ENCODE results near the gene ACOX3. TPM values are rescaled to one million over a fixed set of nuclear protein-coding genes. Genes with fewer than 3 reads are reported as not detected.

The ACOX3 gene
- polyA plus RNA-seq, 1 of the 3 experiments (the other 2 are of a cell fraction) = 8.4 TPM

DNA sequence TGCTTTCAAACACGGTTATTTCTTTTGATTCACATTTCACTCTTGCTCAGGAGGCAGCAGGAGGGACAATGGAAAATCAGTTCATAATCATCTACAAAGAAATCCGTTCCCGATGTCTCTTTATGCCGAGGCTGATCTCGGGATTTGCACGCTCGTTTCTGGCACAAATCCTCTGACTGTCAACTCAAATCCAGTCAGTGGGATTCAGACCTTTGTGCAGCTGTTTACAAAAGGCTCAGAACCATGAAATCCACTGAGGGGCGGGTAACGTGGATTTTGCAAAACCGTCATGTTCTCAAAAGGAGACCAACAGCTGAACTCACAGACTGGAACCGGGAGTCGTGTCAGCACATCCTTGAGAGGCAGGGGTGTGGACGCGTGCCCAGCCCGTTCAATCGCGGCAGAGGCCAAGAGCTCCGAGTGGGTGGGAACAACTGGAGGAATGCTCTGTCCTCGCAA is 46.4 kb downstream of the ACOX3 start:
- no peaks in the 10 kb centered on the region for H4K20me1 ChIP-seq (ENCODE audit: insufficient read depth)
- POLR2A ChIA-PET = interaction anchor here (0.9 to 1.4 kb wide), 2 partner anchors 8 to 35 kb away, joined by 3 read pairs; no protein-coding TSS in a partner anchor
- H3K27me3 ChIP-seq (ENCODE audit: insufficient read depth) = no peaks in the 10 kb centered on the region
- peak overlapping the region; percentile 50; the same call in 1 of the 2 replicates for H3K4me2 ChIP-seq
- no peak overlapping the region for H2AFZ ChIP-seq (ENCODE audit: low read depth)
- WGBS (ENCODE audit: low lambda C conversion rate) = 56% methylated on average over 17 of the region's 19 CpGs
- peak overlapping the region; percentile 86 to 88 for H3K27ac ChIP-seq (ENCODE audit: low read depth in 2 of 2, low read length in 1 of 2)
- DNase-seq = no peak
- no peaks in the 10 kb centered on the region for H3K9me3 ChIP-seq
- TF ChIP-seq MXI1 (IDR thresholded peaks at IDR 0.05; ENCODE audit: low read depth, low read length) (peak; percentile 5; the same call in 1 of the 2 replicates), TEAD4 (IDR thresholded peaks at IDR 0.05; ENCODE audit: borderline replicate concordance, insufficient read depth) (no peak)
- H3K9ac ChIP-seq = peak overlapping the region; percentile 23; the same call in 1 of the 2 replicates
- no peaks in the 10 kb centered on the region for H3K79me2 ChIP-seq (ENCODE audit: insufficient read depth)
- H3K4me1 ChIP-seq (ENCODE audit: control insufficient read depth in 1 of 2, insufficient read depth in 2 of 2, low read depth in 1 of 2, low read length in 1 of 2) = peaks cover 14 to 44% of the 10 kb centered on the region in 2 experiments
- peaks cover 17 to 23% of the 10 kb centered on the region in 2 experiments for H3K36me3 ChIP-seq (replicated peaks in 1 of 2; ENCODE audit: control insufficient read depth in 1 of 2, insufficient read depth in 2 of 2, low read length in 1 of 2)
- H3K9me2 ChIP-seq = no peaks in the 10 kb centered on the region
- H3K4me3 ChIP-seq (ENCODE audit: low read depth in 2 of 2, low read length in 1 of 2) = no peak overlapping the region
- peaks cover 12% of the 10 kb centered on the region for H3F3A ChIP-seq (replicated peaks; ENCODE audit: insufficient read depth)
- CTCF ChIA-PET = interaction anchor here (0.8 to 6.8 kb wide), 8 partner anchors 9 to 217 kb away, joined by 3 to 41 read pairs (median 6); partner anchors contain the start of gene SH3TC1

DNA sequence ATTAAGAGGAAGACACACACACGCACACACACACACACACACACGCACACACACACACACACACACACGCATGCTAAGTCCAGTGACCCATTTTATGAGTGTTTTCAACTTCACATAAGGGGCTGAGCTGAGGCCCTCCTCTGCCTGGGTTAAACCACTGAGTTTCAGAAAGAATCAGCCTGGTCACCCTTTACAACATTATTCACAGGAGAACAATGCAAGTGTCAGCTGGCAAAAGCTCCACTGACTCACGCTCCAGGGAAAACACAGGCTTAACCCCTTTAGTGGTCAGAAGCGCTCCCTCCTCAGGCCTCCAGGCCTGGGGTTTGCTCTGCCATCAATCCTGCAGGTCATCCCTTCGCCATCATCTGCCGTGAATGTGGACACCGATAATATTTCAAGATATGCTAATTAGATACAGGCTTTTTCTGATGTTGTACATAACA is 46.9 kb downstream of the ACOX3 start:
- no peaks in the 10 kb centered on the region for H3K79me2 ChIP-seq (ENCODE audit: insufficient read depth)
- ChIA-PET CTCF (interaction anchor here (0.7 to 6.8 kb wide), 10 partner anchors 8 to 217 kb away, joined by 3 to 41 read pairs (median 6); partner anchors contain the start of gene SH3TC1), POLR2A (interaction anchor here (0.7 to 1.4 kb wide), 2 partner anchors 35 to 237 kb away, joined by 3 to 6 read pairs; no protein-coding TSS in a partner anchor)
- peaks cover 14 to 44% of the 10 kb centered on the region in 2 experiments for H3K4me1 ChIP-seq (ENCODE audit: control insufficient read depth in 1 of 2, insufficient read depth in 2 of 2, low read depth in 1 of 2, low read length in 1 of 2)
- DNase-seq = peak; percentile 89
- H3K9ac ChIP-seq = peak overlapping the region; percentile 23; the same call in 1 of the 2 replicates
- H2AFZ ChIP-seq (ENCODE audit: low read depth) = no peak overlapping the region
- WGBS (ENCODE audit: low lambda C conversion rate) = 16% methylated on average over 8 of the region's 8 CpGs
- peaks cover 17 to 25% of the 10 kb centered on the region in 2 experiments for H3K36me3 ChIP-seq (replicated peaks in 1 of 2; ENCODE audit: control insufficient read depth in 1 of 2, insufficient read depth in 2 of 2, low read length in 1 of 2)
- peak overlapping the region; percentile 86 to 88 for H3K27ac ChIP-seq (ENCODE audit: low read depth in 2 of 2, low read length in 1 of 2)
- H3K4me3 ChIP-seq (ENCODE audit: low read depth in 2 of 2, low read length in 1 of 2) = no peak overlapping the region
- H3K9me2 ChIP-seq = no peaks in the 10 kb centered on the region
- no peaks in the 10 kb centered on the region for H3K9me3 ChIP-seq
- peaks cover 12% of the 10 kb centered on the region for H3F3A ChIP-seq (replicated peaks; ENCODE audit: insufficient read depth)
- peak overlapping the region; percentile 50; the same call in 1 of the 2 replicates for H3K4me2 ChIP-seq
- H4K20me1 ChIP-seq (ENCODE audit: insufficient read depth) = no peaks in the 10 kb centered on the region
- no peaks in the 10 kb centered on the region for H3K27me3 ChIP-seq (ENCODE audit: insufficient read depth)
- TF ChIP-seq TEAD4 (IDR thresholded peaks at IDR 0.05; ENCODE audit: borderline replicate concordance, insufficient read depth) (peak; percentile 81), FOXJ3 (CRISPR knock-in tag; IDR thresholded peaks at IDR 0.05) (no peak), MXI1 (IDR thresholded peaks at IDR 0.05; ENCODE audit: low read depth, low read length) (peak; percentile 39; the same call in 1 of the 2 replicates), RCOR1 (IDR thresholded peaks at IDR 0.05; ENCODE audit: low read length) (peak; percentile 86), RAD21 (IDR thresholded peaks at IDR 0.05; ENCODE audit: low read length) (no peak), NFIC (IDR thresholded peaks at IDR 0.05; ENCODE audit: borderline replicate concordance) (peak; percentile 89), MEF2A (IDR thresholded peaks at IDR 0.05; ENCODE audit: borderline replicate concordance, low read depth) (no peak), CHD2 (IDR thresholded peaks at IDR 0.05; ENCODE audit: low read length, partially characterized antibody) (peak; percentile 66), TCF12 (IDR thresholded peaks at IDR 0.05) (peak; percentile 91), SIN3A (IDR thresholded peaks at IDR 0.05; ENCODE audit: borderline replicate concordance, low read depth, low read length) (peak; percentile 36; the same call in 1 of the 2 replicates), POLR2AphosphoS5 (IDR thresholded peaks at IDR 0.05; ENCODE audit: low read depth, low read length) (peak; percentile 60; the same call in 1 of the 2 replicates), GATA2 (CRISPR knock-in tag; IDR thresholded peaks at IDR 0.05) (peak; percentile 89), EZH2phosphoT487 (IDR thresholded peaks at IDR 0.05; ENCODE audit: borderline replicate concordance, low read depth) (no peak), FOSL2 (IDR thresholded peaks at IDR 0.05; ENCODE audit: borderline replicate concordance, low read depth) (peak; percentile 98), RXRA (IDR thresholded peaks at IDR 0.05; ENCODE audit: borderline replicate concordance, low read depth) (peak; percentile 83)
- TF ChIP-seq, protein P1, sequence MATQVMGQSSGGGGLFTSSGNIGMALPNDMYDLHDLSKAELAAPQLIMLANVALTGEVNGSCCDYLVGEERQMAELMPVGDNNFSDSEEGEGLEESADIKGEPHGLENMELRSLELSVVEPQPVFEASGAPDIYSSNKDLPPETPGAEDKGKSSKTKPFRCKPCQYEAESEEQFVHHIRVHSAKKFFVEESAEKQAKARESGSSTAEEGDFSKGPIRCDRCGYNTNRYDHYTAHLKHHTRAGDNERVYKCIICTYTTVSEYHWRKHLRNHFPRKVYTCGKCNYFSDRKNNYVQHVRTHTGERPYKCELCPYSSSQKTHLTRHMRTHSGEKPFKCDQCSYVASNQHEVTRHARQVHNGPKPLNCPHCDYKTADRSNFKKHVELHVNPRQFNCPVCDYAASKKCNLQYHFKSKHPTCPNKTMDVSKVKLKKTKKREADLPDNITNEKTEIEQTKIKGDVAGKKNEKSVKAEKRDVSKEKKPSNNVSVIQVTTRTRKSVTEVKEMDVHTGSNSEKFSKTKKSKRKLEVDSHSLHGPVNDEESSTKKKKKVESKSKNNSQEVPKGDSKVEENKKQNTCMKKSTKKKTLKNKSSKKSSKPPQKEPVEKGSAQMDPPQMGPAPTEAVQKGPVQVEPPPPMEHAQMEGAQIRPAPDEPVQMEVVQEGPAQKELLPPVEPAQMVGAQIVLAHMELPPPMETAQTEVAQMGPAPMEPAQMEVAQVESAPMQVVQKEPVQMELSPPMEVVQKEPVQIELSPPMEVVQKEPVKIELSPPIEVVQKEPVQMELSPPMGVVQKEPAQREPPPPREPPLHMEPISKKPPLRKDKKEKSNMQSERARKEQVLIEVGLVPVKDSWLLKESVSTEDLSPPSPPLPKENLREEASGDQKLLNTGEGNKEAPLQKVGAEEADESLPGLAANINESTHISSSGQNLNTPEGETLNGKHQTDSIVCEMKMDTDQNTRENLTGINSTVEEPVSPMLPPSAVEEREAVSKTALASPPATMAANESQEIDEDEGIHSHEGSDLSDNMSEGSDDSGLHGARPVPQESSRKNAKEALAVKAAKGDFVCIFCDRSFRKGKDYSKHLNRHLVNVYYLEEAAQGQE (IDR thresholded peaks at IDR 0.05; ENCODE audit: low read depth, low read length) = 0 out of 2 replicates have a peak, but pooled peaks have one; percentile 24
- TF ChIP-seq, protein P2, sequence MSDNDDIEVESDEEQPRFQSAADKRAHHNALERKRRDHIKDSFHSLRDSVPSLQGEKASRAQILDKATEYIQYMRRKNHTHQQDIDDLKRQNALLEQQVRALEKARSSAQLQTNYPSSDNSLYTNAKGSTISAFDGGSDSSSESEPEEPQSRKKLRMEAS (IDR thresholded peaks at IDR 0.05; ENCODE audit: low read depth) = peak; percentile 72
- TF ChIP-seq, protein P3, sequence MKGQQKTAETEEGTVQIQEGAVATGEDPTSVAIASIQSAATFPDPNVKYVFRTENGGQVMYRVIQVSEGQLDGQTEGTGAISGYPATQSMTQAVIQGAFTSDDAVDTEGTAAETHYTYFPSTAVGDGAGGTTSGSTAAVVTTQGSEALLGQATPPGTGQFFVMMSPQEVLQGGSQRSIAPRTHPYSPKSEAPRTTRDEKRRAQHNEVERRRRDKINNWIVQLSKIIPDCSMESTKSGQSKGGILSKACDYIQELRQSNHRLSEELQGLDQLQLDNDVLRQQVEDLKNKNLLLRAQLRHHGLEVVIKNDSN (IDR thresholded peaks at IDR 0.05; ENCODE audit: borderline replicate concordance, low read depth) = no peak
- TF ChIP-seq, protein P4, sequence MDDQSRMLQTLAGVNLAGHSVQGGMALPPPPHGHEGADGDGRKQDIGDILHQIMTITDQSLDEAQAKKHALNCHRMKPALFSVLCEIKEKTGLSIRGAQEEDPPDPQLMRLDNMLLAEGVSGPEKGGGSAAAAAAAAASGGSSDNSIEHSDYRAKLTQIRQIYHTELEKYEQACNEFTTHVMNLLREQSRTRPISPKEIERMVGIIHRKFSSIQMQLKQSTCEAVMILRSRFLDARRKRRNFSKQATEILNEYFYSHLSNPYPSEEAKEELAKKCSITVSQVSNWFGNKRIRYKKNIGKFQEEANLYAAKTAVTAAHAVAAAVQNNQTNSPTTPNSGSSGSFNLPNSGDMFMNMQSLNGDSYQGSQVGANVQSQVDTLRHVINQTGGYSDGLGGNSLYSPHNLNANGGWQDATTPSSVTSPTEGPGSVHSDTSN (IDR thresholded peaks at IDR 0.05) = peak; percentile 90
